Mammary epithelial cell (primary cell): ENCODE results near the gene PRR16.

ENCODE experiments used
- EZH2 ChIP-seq: IDR thresholded peaks from 2 replicates; pipeline ENCODE4 v1.6.1; 2012; ENCODE audit warnings: low read length, inconsistent platforms, borderline replicate concordance
- TF ChIP-seq, protein P1 (sequence below), 2 donors: IDR thresholded peaks in 1 of 2; conservative IDR thresholded peaks in 1 of 2; 2 replicates each; pipeline ENCODE4 v1.5.1; 2011 to 2012; ENCODE audit warnings: inconsistent platforms in 2 of 2, low read length in 2 of 2, mild to moderate bottlenecking in 2 of 2, control low read depth in 1 of 2, low read depth in 1 of 2; ENCODE audit not compliant: insufficient read depth in 1 of 2; ENCODE audit errors: extremely low read depth in 1 of 2

DNA sequence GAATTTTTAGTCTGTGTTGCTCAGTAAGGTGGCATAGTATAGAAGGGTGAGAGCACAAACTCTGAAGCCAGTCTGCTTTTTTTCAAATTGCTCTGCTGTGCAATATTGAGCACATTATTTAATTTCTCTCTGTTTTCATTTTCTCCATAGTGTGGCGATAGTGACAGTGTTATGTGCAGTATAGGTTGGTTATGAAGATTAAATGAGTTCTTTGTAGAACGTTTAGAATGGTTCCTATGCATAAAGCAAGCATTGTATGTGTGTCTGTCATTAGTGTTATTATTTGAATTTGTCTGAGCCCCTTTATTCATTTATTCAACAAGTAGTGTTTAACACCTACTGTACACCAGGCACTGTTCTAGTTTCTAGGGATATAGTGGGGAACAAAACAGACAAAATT is 9.2 kb downstream of the PRR16 start:
- TF ChIP-seq, protein P1, sequence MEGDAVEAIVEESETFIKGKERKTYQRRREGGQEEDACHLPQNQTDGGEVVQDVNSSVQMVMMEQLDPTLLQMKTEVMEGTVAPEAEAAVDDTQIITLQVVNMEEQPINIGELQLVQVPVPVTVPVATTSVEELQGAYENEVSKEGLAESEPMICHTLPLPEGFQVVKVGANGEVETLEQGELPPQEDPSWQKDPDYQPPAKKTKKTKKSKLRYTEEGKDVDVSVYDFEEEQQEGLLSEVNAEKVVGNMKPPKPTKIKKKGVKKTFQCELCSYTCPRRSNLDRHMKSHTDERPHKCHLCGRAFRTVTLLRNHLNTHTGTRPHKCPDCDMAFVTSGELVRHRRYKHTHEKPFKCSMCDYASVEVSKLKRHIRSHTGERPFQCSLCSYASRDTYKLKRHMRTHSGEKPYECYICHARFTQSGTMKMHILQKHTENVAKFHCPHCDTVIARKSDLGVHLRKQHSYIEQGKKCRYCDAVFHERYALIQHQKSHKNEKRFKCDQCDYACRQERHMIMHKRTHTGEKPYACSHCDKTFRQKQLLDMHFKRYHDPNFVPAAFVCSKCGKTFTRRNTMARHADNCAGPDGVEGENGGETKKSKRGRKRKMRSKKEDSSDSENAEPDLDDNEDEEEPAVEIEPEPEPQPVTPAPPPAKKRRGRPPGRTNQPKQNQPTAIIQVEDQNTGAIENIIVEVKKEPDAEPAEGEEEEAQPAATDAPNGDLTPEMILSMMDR (conservative IDR thresholded peaks at IDR 0.05 in 1 of 2, IDR thresholded peaks at IDR 0.05 in 1 of 2; ENCODE audit: extremely low read depth in 1 of 2, insufficient read depth in 1 of 2, low read depth in 1 of 2, low read length in 2 of 2): peak in 1 of 2 donors; percentile 19
- no peak for TF ChIP-seq EZH2
